DND-41 (cell line): Measurements from ENCODE around the gene TBCA.

Experiments
- ATAC-seq: fragments of 200-7000 bp; cut with Tn5 transposase; 3 replicates; pipeline ENCODE4 v1.9.1; 2021; ENCODE audit warnings: low read depth; ENCODE audit not compliant: insufficient read depth
- DNase-seq: peaks from one replicate; pipeline ENCODE4 v3.0.0-alpha.2; 2020
- H2AFZ ChIP-seq: 2 replicates; pipeline ENCODE4 v1.6.0; 2012; ENCODE audit warnings: low read depth, low read length
- H3K27ac ChIP-seq: 2 replicates; pipeline ENCODE4 v1.5.1; 2012; ENCODE audit warnings: low read length, inconsistent platforms
- H3K27me3 ChIP-seq: fragments of 200-600 bp; sonication (generic); 2 replicates; pipeline ENCODE4 v1.6.0; 2012; ENCODE audit warnings: low read length, mild to moderate bottlenecking, inconsistent platforms; ENCODE audit not compliant: insufficient read depth, poor library complexity
- H3K36me3 ChIP-seq: 2 replicates; pipeline ENCODE4 v1.5.1; 2012; ENCODE audit warnings: low read length, inconsistent platforms; ENCODE audit not compliant: insufficient read depth
- H3K4me1 ChIP-seq: 2 replicates; pipeline ENCODE4 v1.5.1; 2012; ENCODE audit warnings: mild to moderate bottlenecking, low read length; ENCODE audit not compliant: insufficient read depth
- H3K4me2 ChIP-seq: 2 replicates; pipeline ENCODE4 v1.6.0; 2012; ENCODE audit warnings: mild to moderate bottlenecking, moderate library complexity, low read length, inconsistent platforms; ENCODE audit not compliant: insufficient read depth
- H3K4me3 ChIP-seq, 2 experiments: fragments of 200-600 bp in 1 of 2; shearing (Covaris generic) in 1 of 2; 2 replicates each; pipeline ENCODE4 v1.5.1; 2012 to 2016; ENCODE audit warnings: inconsistent platforms in 2 of 2, low read length in 2 of 2, mild to moderate bottlenecking in 2 of 2, low read depth in 1 of 2, moderate library complexity in 1 of 2
- H3K79me2 ChIP-seq: 2 replicates; pipeline ENCODE4 v1.6.0; 2012; ENCODE audit warnings: low read length, inconsistent platforms; ENCODE audit not compliant: insufficient read depth
- H3K9ac ChIP-seq: 2 replicates; pipeline ENCODE4 v1.6.0; 2012; ENCODE audit warnings: low read depth, mild to moderate bottlenecking, inconsistent platforms, low read length, moderate library complexity
- H3K9me3 ChIP-seq: 2 replicates; pipeline ENCODE4 v1.5.1; 2012; ENCODE audit warnings: low read length, moderate library complexity, mild to moderate bottlenecking, inconsistent platforms; ENCODE audit not compliant: insufficient read depth, severe bottlenecking
- H4K20me1 ChIP-seq: 2 replicates; pipeline ENCODE4 v1.6.0; 2012; ENCODE audit warnings: low read length; ENCODE audit not compliant: insufficient read depth
- EZH2 ChIP-seq: IDR thresholded peaks from 3 replicates; pipeline ENCODE4 v1.6.1; 2012; ENCODE audit warnings: borderline replicate concordance, low read depth, mild to moderate bottlenecking, moderate library complexity, low read length, inconsistent platforms; ENCODE audit not compliant: severe bottlenecking
- TF ChIP-seq, protein P1 (sequence below): IDR thresholded peaks from 2 replicates; pipeline ENCODE4 v1.5.1; 2012; ENCODE audit warnings: borderline replicate concordance, low read length, moderate library complexity, mild to moderate bottlenecking; ENCODE audit not compliant: poor library complexity, severe bottlenecking; ENCODE audit errors: extremely low read depth

Gene TBCA

DNA sequence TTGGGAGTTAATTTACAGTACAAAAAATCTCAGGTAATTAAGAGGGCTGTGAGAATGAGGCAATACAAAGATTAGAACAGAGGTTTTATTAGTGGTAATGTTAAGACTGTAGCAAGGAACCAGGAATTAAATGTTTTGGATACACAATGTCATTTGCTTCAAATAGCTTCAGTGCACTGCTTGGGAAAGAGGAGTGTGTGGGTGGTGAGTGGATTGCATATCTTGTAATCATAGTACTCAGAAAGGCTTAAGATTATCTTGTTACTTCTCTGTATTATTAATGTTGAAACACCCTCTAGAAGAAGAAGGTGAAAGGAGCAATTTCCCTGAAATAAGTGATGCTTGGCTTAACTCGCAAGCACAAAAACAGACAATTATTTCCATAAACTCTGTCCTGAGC lies 21.0 kb upstream of the TBCA start:
- no peak for ATAC-seq
- no peak overlapping the region for H3K27ac ChIP-seq

DNA sequence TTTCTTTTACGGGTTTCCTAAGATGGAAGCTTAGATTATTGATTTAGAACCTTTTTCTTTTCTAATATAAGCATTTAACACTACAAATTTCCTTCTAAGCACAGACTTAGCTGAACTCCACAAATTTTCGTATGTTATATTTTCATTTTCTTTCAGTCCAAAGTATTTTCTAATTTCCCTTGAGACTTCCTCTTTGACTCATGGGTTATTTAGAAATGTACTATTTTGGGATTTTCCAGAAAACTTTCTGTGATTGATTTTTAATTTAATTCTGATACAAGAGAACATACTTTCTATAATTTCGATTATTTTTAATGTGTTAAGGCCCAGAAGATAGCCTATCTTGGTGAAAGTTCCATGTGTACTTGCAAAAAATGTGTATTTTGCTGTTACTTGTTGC lies 19.7 kb upstream of the TBCA start:
- Histone ChIP-seq H3K79me2 (no peaks in the 10 kb centered on the region), H3K9ac (no peak overlapping the region), H3K27me3 (no peaks in the 10 kb centered on the region), H3K9me3 (peaks cover 3% of the 10 kb centered on the region), H2AFZ (no peak overlapping the region), H3K27ac (no peak overlapping the region), H3K4me3 (no peak overlapping the region), H3K36me3 (no peaks in the 10 kb centered on the region), H4K20me1 (no peaks in the 10 kb centered on the region), H3K4me2 (no peak overlapping the region), H3K4me1 (peaks cover 7% of the 10 kb centered on the region)
- ATAC-seq (no peak), DNase-seq (no peak)
- TF ChIP-seq, protein P1, sequence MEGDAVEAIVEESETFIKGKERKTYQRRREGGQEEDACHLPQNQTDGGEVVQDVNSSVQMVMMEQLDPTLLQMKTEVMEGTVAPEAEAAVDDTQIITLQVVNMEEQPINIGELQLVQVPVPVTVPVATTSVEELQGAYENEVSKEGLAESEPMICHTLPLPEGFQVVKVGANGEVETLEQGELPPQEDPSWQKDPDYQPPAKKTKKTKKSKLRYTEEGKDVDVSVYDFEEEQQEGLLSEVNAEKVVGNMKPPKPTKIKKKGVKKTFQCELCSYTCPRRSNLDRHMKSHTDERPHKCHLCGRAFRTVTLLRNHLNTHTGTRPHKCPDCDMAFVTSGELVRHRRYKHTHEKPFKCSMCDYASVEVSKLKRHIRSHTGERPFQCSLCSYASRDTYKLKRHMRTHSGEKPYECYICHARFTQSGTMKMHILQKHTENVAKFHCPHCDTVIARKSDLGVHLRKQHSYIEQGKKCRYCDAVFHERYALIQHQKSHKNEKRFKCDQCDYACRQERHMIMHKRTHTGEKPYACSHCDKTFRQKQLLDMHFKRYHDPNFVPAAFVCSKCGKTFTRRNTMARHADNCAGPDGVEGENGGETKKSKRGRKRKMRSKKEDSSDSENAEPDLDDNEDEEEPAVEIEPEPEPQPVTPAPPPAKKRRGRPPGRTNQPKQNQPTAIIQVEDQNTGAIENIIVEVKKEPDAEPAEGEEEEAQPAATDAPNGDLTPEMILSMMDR, result no peak

More for the DNA sequence above, 21.0 kb upstream of the TBCA start:
- TF ChIP-seq, protein P1, result no peak
- TF ChIP-seq EZH2, result no peak
- no peak overlapping the region for H3K4me2 ChIP-seq
- no peaks in the 10 kb centered on the region for H3K79me2 ChIP-seq
- H3K4me1 ChIP-seq, result peaks cover 7% of the 10 kb centered on the region
- no peak for DNase-seq
- H3K4me3 ChIP-seq, result no peak overlapping the region
- H3K9ac ChIP-seq, result no peak overlapping the region
- H2AFZ ChIP-seq, result no peak overlapping the region
- H3K36me3 ChIP-seq, result no peaks in the 10 kb centered on the region
- H3K9me3 ChIP-seq, result peaks cover 3% of the 10 kb centered on the region
- H3K27me3 ChIP-seq, result no peaks in the 10 kb centered on the region
- H4K20me1 ChIP-seq, result no peaks in the 10 kb centered on the region

DNA sequence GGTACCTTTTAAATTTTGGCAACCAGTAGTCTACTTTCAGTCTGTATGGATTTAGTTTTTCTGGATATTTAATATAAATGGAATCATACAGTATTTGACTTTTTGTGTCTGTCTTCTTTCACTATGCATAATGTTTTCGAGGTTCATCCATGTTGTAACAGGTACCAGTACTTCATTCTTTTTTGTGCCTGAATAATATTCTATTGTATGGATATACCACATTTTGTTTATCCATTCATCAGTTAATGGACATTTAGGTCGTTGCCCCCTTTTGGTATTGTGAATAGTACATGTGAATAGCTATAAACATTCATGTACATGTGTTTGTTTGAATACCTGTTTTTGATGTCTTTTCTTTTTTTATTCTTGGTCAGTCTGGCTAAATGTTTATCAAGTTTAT lies 19.1 kb upstream of the TBCA start:
- TF ChIP-seq EZH2, result no peak
- TF ChIP-seq, protein P1, result no peak
- Histone ChIP-seq H3K36me3 (no peaks in the 10 kb centered on the region), H3K9me3 (peaks cover 3% of the 10 kb centered on the region), H3K4me1 (peaks cover 7% of the 10 kb centered on the region), H3K27me3 (no peaks in the 10 kb centered on the region), H3K79me2 (no peaks in the 10 kb centered on the region), H3K9ac (no peak overlapping the region), H3K27ac (no peak overlapping the region), H3K4me3 (no peak overlapping the region), H3K4me2 (no peak overlapping the region), H4K20me1 (no peaks in the 10 kb centered on the region), H2AFZ (no peak overlapping the region)
- ATAC-seq (no peak), DNase-seq (no peak)

DNA sequence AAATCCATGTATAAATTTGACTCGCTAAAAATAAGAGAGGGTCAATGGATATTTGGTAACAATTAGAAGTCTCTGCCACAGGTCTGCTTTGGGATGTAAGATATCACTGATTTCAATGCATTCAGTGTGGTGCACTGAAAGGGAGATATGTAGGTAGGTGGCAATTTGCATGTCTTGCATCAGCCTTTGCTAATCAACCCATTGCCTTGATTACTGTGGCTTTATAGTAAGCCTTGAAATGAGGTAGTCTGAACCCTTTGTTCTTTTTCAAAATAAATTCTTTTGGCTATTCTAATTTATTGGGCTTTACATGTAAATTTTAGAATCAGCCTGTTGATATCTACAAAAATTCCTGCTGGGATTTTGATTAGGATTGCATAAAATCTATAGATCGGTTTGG lies 15.8 kb upstream of the TBCA start:
- Histone ChIP-seq H3K79me2 (no peaks in the 10 kb centered on the region), H4K20me1 (no peaks in the 10 kb centered on the region), H2AFZ (no peak overlapping the region), H3K9ac (no peak overlapping the region), H3K9me3 (no peaks in the 10 kb centered on the region), H3K36me3 (no peaks in the 10 kb centered on the region), H3K4me3 (no peak overlapping the region), H3K27ac (no peak overlapping the region), H3K4me2 (no peak overlapping the region), H3K4me1 (no peaks in the 10 kb centered on the region), H3K27me3 (no peaks in the 10 kb centered on the region)
- DNase-seq (no peak), ATAC-seq (no peak)
- TF ChIP-seq EZH2, result no peak
- TF ChIP-seq, protein P1, result no peak
